HG02588 (cell line): ENCODE data around the gene NOVA2.

Experiments used
- ATAC-seq: cut with Tn5 transposase; IDR thresholded peaks from one replicate; pipeline ENCODE4 v1.9.1; 2021; ENCODE audit warnings: mild to moderate bottlenecking, moderate library complexity; ENCODE audit not compliant: unreplicated experiment

NOVA2 gene

GRCh38 chr19:45973553-45974338 lies at the start of gene NOVA2:
TSS of gene NOVA2 (minus strand) at chr19:45973865. CDS start at chr19:45973351, 514 bp downstream.
- no peak for ATAC-seq

GRCh38 chr19:46023311-46023779 lies 49.7 kb upstream of the NOVA2 start:
- no peak for ATAC-seq

- ATAC-seq: no peak
Measured at GRCh38 chr19:46022431-46023310, 49.0 kb upstream of the NOVA2 start, which contains the start of gene PGLYRP1. TSS of gene PGLYRP1 (minus strand) at chr19:46023053. CDS start at chr19:46023021, 32 bp downstream.

- ATAC-seq: no peak
Measured at GRCh38 chr19:46022061-46022430, 48.4 kb upstream of the NOVA2 start.

GRCh38 chr19:46021531-46022041 lies 47.9 kb upstream of the NOVA2 start:
- ATAC-seq: no peak

GRCh38 chr19:46020819-46021125 lies 47.1 kb upstream of the NOVA2 start:
- no peak for ATAC-seq

- no peak for ATAC-seq
Measured at GRCh38 chr19:46019270-46019669, 45.6 kb upstream of the NOVA2 start.

- no peak for ATAC-seq
Measured at GRCh38 chr19:46018729-46019251, 45.1 kb upstream of the NOVA2 start.

GRCh38 chr19:46017874-46018675 lies 44.4 kb upstream of the NOVA2 start:
- no peak for ATAC-seq

- ATAC-seq: no peak
Measured at GRCh38 chr19:46017095-46017429, 43.4 kb upstream of the NOVA2 start.

- ATAC-seq: peak; percentile 55
Measured at GRCh38 chr19:46016426-46017094, 42.9 kb upstream of the NOVA2 start.

- no peak for ATAC-seq
Measured at GRCh38 chr19:46015687-46016425, 42.2 kb upstream of the NOVA2 start.

GRCh38 chr19:46014941-46015686 lies 41.4 kb upstream of the NOVA2 start:
- ATAC-seq: no peak

- no peak for ATAC-seq
Measured at GRCh38 chr19:46014534-46014933, 40.9 kb upstream of the NOVA2 start.

- ATAC-seq: no peak
Measured at GRCh38 chr19:46009530-46010510, 36.2 kb upstream of the NOVA2 start.

GRCh38 chr19:46006411-46006810 lies 32.7 kb upstream of the NOVA2 start:
- ATAC-seq: no peak

- no peak for ATAC-seq
Measured at GRCh38 chr19:46002678-46003275, 29.1 kb upstream of the NOVA2 start.
